ENCODE data around the gene SLMAP. TPM values are rescaled to one million over a fixed set of nuclear protein-coding genes. Genes with fewer than 3 reads are reported as not detected.

The SLMAP gene
- total and polyA plus RNA-seq, 11 donors = 96.4 to 534 (median 269) TPM

- no peak for TF ChIP-seq POLR2A (IDR thresholded peaks at IDR 0.05)
- no peak for TF ChIP-seq CTCF (IDR thresholded peaks at IDR 0.05)
- 83 to 87% (median 86%) methylated on average over 5 of the region's 5 CpGs for WGBS, 4 donors
These were observed 29.0 kb upstream of the SLMAP start for GRCh38 chr3:57727106-57727505.

GRCh38 chr3:57729334-57730045 is 26.6 kb upstream of the SLMAP start:
- Histone ChIP-seq H3K4me3 (no peak overlapping the region), H3K9me3 (no peaks in the 10 kb centered on the region), H3K36me3 (no peaks in the 10 kb centered on the region), H3K27me3 (no peaks in the 10 kb centered on the region), H3K4me1 (no peaks in the 10 kb centered on the region), H3K27ac (no peak overlapping the region)
- intact Hi-C loops (cut with DNase I) = no loop called here
- WGBS, 4 donors = 90 to 94% (median 91%) methylated on average over 11 of the region's 11 CpGs
- DNase-seq = no peak
- no peak for ATAC-seq
- TF ChIP-seq POLR2A (IDR thresholded peaks at IDR 0.05) (no peak), CTCF (IDR thresholded peaks at IDR 0.05) (no peak)

More at GRCh38 chr3:57727106-57727505, 29.0 kb upstream of the SLMAP start:
- Histone ChIP-seq H3K9me3 (no peaks in the 10 kb centered on the region), H3K4me3 (no peak overlapping the region), H3K36me3 (no peaks in the 10 kb centered on the region), H3K27ac (no peak overlapping the region), H3K27me3 (no peaks in the 10 kb centered on the region), H3K4me1 (no peaks in the 10 kb centered on the region)
- ATAC-seq (no peak), DNase-seq (no peak)
- intact Hi-C loops (cut with DNase I) = no loop called here

- Histone ChIP-seq H3K4me3 (no peak overlapping the region), H3K27me3 (no peaks in the 10 kb centered on the region), H3K27ac (no peak overlapping the region), H3K9me3 (no peaks in the 10 kb centered on the region), H3K4me1 (no peaks in the 10 kb centered on the region), H3K36me3 (no peaks in the 10 kb centered on the region)
- intact Hi-C loops (cut with DNase I) = no loop called here
- ATAC-seq (no peak), DNase-seq (no peak)
- 61 to 74% (median 67%) methylated on average over 3 of the region's 3 CpGs for WGBS, 4 donors
- TF ChIP-seq POLR2A (IDR thresholded peaks at IDR 0.05) (no peak), CTCF (IDR thresholded peaks at IDR 0.05) (no peak)
These were observed 25.4 kb upstream of the SLMAP start for GRCh38 chr3:57730682-57731081.

GRCh38 chr3:57731311-57731710 is 24.8 kb upstream of the SLMAP start:
- Histone ChIP-seq H3K4me3 (no peak overlapping the region), H3K27me3 (no peaks in the 10 kb centered on the region), H3K9me3 (no peaks in the 10 kb centered on the region), H3K36me3 (no peaks in the 10 kb centered on the region), H3K27ac (no peak overlapping the region), H3K4me1 (no peaks in the 10 kb centered on the region)
- intact Hi-C loops (cut with DNase I) = no loop called here
- ATAC-seq = no peak
- WGBS, 4 donors = 91 to 93% (median 93%) methylated on average over 1 of the region's 1 CpG
- DNase-seq = no peak
- no peak for TF ChIP-seq POLR2A (IDR thresholded peaks at IDR 0.05)
- TF ChIP-seq CTCF (IDR thresholded peaks at IDR 0.05) = no peak
